Fibroblast of skin of right biceps (primary cell): Measurements from ENCODE around the gene GDE1.
A peak's percentile ranks its signal among the peaks of the same experiment; 100 is the strongest.

Experiments
- DNase-seq: peaks from one replicate; pipeline ENCODE4 v3.0.0-alpha.2; 2013

GDE1 gene

DNA sequence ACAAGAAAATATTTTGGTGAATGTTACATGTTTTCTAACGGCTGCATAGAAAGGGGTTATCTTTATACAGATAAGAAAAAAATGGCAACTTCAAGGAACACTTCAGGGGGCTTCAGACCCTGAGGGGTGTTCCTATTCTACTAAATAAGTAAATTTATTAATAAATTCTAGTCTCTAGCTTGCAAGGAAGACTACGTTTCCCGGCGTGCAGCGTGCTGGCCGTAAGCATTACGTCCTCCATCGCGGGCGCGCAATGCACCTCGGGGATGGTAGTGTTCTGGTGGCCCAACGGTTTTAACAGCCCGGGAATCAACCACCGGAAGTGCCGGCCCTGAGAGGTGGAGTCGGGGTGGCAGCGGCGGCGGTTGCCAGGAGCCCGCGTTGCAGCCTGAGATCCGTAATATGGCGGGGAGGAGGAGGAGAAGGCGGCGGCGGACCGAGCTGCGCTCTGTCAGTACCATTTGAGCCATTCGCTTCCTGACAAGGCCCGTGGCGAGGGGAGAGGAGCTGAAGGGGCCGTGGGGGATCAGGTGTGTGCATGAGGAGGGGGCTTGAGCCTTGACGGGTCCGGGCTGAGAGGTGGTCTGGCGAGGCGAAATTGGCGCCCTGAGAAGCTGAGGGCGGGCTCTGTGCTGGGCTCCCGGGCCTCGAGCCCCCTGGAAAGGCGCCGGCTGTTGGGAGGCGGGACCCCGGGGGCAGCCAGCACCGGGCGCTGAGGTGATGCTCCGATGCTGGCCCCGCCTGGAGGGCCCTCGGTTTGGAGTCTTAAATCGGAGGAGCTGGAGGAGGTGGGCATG lies 1.9 kb upstream of the GDE1 start, which contains the start of gene CCP110:
Gene CCP110 (plus strand): TSS at position 384 of the 797 bp plus-strand sequence. CDS start 3,940 bp downstream, outside the sequence.
- peak; percentile 96 for DNase-seq

DNA sequence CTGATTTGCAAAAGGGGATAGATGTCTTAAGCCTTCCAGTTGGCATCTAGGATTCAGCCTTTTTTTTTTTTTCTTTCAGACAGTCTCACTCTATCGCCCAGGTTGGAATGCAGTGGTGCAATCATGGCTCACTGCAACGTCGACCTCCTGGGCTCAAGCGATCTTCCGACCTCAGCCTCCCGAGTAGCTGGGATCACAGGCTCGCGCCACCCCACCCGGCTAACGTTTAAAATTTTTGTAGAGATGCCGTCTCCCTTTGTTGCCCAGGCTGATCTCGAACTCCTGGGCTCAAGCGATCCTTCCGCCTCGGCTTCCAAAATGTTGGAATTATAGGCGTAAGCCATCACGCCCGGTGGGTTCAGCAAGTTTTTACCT lies 1.3 kb upstream of the GDE1 start:
- DNase-seq = no peak

DNA sequence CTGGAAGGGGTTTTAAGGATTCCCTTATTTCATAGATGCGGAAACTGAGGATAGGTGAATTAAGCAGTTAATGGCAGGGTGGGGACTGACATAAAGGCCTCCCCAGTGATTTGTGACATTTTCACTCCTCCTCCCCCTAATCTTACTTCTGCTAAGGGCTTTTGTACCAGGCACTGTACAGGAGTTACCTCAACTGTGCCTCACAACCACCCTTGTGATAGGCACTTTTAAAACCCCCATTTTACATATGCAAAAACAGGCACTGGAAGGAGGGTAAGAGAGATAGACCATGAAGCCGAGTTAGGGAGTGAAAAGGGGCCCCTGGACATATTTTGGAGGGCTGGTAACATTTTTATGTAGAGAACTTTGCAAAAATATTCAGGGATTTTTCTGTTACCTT lies 862 bp upstream of the GDE1 start:
- no peak for DNase-seq

DNA sequence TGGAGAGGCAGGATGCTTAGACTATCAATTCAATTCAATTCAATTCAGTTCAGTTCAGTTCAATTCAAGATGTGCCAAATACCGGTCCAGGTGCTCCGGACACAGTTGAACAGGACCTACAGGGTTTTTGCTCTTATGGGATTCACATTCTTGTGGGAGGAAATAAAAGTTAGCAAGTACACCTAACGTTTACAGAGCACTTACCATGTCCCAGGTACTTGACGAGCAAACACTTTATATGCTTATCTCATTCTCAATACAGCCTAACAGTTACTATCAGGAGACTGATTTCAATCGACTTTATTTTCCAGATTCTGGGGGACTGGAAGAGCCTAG lies 467 bp upstream of the GDE1 start:
- DNase-seq = no peak

DNA sequence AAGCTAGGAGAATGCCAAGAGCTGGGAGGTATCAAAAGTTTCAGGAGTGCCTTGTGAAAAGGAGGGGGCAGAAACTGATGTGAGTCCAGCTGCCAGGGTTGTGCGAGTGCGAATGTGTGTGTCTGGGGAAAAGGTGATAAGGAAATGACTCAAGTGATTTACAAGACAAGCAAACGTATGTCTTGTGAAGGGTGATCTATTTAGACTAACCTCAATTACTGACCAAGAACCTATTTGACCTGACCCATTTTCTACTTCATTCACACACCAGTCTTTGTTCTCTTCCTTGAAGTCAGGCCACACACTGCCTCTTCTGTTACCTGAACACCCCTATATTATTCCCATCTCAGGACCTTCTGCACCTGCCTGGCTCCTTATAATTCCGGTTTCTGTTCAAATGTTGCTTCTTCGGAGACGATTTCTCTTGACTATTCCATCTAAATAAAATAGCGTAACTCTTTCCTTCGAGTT lies 1.0 kb downstream of the GDE1 start:
- DNase-seq = no peak

DNA sequence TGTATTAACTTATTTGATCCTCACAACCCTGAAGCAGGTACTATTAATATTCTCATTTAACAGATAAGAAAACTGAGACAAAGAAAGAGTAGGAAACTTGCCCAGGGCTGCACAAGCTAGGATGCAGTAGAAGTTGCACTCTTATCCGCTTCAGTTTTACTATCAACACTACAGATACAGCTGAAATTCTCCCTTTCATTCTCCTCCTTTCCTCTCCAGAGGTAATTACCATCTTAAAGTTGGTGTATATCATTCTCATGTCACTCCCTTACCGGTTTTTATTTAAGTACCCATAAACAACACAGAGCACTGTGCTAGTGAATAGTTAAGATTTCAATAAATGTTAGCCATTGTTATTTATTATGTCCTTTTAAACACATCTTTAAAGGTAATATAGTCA lies 3.5 kb downstream of the GDE1 start:
- DNase-seq = no peak

DNA sequence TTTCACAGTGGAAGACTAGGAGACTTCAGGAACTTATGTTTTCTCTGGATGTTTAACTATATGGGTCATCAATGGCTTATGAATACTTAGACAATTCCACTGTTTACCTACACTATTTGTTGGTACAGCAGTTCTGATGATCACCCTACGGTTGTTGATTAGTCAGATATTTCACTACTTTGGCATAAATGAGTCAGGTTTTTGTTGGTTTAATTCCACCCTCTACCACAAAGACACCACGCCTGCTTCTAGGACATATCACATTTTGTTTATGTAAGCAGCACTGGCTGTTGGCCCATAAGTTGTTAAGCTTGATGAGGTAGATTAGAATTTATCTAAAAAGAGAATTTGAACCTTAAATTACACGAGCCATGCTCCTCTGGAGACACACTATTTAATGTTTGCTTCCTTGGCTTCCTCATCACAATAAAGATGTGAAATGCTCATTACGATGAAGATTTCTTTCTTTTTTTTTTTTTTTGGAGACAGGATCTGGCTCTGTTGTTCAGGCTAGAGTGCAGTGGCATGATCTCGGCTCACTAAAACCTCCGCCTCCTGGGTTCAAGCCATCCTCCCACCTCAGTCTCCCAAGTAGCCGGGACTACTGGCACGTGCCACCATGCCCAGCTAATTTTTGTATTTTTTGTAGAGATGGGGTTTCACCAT lies 4.3 kb downstream of the GDE1 start:
- DNase-seq = peak; percentile 11

DNA sequence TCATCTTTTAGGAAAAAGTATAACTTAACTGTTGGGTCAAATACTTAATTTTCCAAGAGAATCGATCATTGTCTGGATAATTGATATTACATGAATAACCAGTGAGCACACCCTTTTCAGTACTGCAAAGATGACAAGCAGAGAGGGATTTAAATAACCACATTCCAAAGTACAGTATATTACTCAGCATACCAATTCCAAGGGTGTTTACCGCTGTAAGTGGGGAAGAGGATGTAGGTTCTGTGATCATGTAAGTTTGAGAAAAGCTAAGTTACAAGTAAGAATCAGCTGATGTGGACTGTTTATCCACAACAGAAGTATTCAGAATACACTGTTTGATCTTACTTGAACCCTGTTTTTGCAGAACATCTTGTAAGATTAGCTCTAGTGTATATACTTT lies 6.1 kb downstream of the GDE1 start:
- peak; percentile 5 for DNase-seq

DNA sequence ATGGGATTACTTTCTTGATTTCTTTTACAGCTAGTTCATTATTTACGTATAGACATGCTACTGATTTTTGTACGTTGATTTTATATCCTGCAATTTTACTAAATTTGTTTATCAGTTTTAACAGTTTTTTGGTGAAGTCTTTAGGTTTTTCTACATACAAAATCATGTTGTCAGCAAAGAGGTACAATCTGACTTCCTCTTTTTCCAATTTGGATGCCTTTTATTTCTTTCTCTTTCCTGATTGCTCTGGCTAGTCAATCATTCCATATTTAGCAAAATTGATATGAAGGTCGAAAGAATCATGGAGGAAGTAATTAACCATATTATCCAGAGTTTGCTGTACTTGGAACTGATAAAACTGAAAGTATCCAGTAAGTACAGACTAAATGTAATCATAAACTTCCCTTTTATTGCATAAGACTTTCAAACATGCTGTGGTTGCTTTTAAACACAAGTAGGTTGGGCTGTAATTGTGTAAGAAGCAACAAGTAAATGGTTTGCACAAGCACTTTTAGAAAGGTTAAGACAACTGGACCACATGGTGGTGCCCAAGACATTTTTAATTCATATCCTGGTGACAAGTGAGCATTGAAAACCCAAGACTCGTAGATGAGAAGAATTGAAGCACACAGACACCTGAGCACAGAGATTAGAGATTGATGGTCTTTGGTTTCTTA lies 8.4 kb downstream of the GDE1 start:
- no peak for DNase-seq

DNA sequence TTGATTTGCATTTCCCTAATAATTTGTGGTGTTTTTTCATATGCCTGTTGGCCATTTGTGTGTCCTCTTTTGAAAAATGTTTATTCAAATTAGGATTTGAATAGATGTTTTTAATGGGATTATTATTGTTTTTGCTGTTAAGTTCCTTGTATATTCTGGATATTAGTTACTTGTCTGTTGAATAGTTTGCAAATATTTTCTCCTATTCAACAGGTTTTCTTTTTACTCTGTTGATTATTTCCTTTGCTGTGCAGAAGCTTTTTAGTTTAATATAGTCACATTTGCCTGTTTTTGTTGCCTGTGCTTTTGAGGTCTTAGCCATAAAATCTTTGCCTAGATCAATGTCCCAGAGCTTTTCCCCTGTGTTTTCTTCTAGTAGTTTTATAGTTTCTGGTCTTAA lies 9.6 kb downstream of the GDE1 start:
- DNase-seq = no peak

DNA sequence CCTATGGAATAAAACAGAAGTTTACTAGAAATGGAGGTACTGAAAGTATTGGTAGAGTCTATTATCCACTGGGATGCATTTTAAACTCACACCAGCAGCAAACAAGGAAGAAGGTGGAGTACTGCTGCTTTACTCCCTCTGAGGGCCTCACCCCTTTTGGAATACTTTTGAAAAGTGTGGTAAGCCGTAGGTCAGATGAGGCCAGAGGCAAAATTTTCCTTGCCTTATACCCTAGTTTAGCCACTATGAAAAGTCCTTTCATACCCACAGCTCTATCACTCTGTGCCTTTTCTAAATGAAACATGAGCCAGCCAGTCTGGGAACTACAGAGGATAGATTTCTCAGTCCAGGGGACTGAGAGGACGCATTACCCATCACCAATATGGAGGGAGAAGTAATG lies 14.0 kb downstream of the GDE1 start:
- no peak for DNase-seq

DNA sequence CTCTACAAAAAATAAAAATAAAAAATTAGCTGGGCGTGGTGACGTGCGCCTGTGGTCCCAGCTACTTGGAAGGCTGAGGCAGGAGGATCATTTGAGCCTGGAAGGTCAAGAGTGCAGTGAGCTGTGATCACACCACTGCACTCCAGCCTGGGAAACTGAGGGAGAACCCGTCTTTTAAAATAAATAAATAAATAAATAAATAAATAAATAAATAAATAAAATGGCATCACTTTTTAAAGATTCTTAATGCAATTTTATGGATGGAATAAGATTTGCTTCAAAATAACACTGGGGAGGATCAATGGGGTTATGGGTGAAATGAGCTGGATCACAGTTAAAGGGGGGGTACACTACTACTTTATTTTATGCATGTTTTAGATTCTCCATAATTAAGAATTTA lies 14.9 kb downstream of the GDE1 start:
- no peak for DNase-seq

DNA sequence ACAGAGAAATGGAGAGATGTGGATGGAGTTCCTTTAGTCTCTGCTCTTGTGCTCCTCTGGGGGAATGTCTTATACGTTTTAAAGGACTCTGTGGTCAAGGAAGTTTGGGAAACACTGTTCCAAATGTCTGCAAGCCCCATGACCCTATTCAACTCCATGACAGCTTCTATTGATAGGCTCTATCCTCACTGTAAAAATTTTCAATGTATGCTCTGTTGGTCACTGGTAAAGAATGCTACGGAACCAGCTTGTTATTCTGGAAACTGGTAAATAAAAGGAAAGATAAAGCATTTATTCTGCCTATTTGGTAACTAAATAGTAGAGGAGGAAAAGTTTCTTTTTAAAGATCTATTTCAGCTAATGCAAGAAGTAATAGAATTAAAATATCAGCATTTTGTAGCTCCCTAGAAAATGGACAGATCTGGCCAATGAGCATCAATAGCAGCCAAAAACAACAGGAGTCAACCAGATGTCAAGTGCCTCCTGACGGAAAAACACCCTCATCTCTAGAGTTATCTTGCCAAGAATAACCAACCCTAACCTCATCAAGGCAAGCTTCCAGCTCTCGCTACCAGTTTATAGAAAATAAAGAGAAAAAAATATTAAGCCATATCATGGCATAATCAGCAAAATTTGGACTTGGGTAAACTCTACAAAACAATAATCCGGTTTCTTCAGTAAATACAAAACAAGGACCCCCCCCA lies 16.1 kb downstream of the GDE1 start:
- no peak for DNase-seq

DNA sequence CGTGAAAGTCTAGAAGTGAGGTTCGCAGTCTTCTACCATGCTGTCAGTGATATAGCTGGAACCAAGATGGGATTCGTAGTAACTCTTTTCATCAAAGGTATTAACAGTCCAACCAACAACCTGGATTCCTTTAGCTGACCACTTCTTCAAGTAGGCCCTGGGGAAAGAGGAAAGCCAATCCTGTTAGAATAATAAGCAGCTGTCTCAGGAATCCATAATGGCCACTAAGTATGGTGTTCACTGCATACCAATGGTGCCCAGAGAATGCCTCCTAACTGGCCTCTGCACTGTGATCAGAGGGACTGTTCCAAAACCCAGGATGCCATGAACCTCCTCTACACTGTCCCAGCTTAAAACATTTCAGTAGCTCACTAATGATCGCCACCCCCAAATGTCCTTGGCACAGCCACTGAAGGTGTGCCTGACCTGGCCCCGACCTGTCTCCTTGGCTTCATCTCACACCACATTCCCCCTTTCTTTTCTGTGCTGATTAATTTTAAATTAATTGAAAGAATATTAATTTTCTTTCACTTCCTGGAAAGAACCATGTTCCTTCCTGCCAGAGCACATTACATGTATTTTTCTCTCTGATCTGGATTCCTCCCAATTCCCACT lies 18.3 kb downstream of the GDE1 start:
- DNase-seq = no peak

DNA sequence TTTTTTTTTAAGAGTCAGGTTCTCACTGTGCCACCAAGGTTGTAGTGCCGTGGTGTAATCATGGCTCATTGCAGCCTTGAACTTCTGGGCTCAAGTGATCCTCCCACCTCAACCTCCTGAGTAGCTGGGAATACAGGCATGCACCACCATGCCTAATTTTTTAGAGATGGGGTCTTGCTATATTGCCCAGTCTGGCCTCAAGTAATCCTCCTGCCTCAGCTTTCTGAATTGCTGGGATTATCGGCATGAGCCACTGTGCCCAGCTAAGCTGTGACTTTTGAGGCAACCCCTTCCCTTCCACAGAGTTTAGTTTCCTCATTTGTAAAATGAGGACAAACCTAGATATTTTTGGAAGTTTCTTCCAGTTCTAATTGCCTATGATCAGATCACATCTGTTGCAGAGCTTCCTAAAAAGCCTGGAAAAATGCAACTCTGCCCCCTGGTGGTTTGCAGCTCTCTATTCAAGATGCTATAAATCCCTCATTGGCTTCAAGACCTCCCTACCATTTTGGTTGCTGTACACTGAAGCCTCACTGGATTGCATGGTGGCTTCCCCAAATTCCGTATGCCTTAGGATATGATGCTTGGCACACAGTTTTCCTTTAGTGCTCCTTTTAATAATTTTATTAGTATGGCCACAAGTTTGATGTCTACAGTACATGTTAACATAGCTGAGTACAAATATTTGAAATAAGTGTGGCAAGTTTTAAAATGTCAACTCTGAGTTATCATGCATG lies 19.3 kb downstream of the GDE1 start:
- peak; percentile 65 for DNase-seq

DNA sequence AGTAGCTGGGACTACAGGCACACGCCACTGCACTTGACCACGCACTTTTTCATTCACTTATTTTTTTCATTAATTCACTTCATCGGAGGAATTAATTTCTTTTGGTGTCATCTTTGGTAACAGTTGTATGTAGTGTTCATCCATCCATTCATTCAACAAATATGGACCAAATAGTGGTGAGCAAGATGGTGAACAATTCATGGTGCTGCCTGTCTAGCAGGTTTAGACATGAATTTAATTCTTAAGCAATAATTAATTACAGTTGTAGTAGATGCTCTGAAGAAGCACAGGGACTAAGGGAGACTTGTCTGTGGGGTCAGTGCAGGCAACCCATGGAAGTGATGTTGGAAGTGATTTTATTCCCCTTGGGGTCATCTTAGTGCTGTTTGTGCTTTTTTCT lies 22.4 kb downstream of the GDE1 start:
- no peak for DNase-seq

DNA sequence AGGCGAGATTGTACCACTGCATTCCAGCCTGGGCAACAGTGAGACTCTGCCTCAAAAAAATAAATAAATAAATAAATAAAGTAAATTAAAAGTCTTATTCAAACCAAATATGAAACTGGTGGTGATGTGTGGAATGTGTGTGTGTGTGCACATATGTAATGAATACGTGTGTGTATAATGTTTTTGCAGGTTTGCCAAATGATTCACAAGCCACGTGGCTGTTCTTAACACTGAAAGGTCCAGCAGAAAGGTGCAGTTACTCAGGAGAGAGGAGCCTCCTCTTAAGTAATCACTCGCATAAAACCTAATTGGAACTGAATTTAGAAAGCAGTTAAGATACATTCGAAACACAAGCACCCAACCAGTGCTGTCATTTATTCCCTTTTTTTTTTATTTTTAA lies 22.9 kb downstream of the GDE1 start:
- DNase-seq = peak; percentile 16

DNA sequence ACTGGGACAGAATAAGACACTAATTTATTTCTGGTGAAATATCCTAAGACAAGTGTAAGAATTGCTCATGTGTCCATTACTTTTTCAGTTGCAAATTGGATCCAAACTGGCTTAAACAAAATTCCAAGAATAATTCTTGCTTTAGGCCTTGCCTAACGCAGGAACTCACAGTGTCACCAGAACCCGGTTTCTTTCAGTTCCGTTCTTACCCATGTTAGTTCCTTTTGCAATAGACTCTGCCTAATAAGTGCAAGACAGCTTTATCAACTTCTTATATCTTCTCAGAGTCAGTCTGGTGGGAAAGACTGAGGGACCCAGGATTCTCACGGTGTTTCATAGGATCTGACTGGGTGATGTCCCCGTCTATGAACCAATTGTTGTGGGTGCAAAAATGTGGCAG lies 24.7 kb downstream of the GDE1 start:
- DNase-seq = no peak

DNA sequence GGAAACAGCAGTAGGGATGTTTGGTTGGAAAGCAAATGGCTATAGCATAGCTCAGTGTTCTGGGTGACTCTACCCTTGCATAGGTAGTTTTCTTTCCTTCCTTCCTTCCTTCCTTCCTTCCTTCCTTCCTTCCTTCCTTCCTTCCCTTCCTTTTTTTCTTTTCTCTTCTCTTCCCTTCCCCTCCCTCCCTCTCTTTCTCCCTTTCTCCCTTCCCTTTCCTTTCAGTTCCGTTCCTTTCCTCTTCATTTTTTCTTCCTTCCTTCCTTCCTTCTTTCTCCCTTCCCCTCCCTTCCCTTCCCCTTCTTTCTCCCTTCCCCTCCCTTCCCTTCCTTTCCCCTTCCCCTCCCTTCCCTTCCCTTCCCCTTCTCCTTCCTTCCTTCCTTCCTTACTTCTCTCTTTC lies 31.3 kb downstream of the GDE1 start:
- DNase-seq = no peak

DNA sequence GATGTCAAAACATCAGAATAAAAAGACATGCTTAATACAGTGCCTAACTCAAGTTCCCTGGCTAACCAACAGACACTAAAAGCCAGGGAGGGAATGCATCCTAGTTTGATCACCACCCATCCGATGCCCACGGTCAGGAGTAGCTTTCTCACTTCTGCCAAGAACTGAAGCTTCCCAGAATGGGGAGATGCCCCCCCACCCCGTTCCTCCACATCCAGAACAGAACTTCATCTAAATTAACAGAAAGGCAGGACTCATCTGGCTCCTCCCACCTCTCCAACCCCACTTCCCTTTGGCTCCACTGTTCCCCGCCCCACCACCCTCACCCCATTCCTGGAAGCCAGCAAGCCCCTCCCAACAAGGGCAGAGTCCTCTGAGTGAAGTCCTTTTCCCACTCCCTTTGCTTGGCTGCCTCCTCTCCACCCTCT lies 33.7 kb downstream of the GDE1 start:
- DNase-seq = no peak

DNA sequence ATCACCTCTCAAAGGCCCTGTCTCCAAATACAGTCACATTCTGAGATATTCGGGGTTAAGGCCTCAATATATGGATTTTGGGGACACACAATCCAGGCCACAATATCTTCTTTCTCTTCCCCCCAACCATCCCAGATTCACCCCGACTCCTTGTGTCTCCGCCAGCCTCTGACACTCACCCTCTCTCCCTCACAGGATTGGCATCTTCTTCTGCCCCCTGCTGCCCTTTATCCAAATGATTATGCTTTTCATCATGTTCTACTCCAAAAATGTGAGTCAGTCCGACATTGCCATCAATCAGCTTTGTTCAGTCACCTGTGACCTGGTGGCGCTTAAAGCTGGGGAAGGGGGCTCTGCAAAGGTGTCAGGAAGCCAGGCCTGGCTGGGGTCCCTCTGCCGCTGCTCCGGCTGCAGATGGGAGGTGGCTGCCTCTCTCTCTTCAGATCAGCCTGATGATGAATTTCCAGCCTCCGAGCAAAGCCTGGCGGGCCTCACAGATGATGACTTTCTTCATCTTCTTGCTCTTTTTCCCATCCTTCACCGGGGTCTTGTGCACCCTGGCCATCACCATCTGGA lies 35.1 kb downstream of the GDE1 start:
- DNase-seq = no peak

DNA sequence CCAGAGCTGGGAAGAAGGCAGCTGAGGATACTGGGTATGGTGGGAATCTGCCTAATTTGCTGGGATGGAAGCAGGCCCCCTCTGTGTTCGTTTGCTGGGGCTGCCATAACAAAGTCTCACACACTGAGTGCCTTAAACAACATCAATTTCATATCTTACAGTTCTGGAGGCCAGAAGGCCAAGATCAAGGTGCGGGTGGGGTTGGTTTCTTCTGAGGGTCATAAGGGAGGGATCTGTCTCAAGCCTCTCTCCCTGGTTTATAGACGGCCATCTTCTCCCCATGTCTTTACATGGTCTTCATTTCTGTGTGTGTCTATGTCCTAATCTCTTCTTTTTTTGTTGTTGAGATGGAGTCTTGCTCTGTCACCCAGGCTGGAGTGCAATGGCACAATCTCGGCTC lies 35.8 kb downstream of the GDE1 start:
- DNase-seq = no peak
